B cell (primary cell): ENCODE results near the gene ACP5. TPM values are rescaled to one million over a fixed set of nuclear protein-coding genes. Genes with fewer than 3 reads are reported as not detected.

ENCODE experiments used
- ATAC-seq: fragments of 200-7000 bp; cut with Tn5 transposase; one replicate; pipeline ENCODE4 v1.10.0; 2021; ENCODE audit warnings: low read depth, mild to moderate bottlenecking, moderate number of reproducible peaks, moderate library complexity
- CTCF ChIA-PET: fragments of 350-600 bp; sonication (Branson Sonifier 250); formaldehyde crosslinking; loops from one replicate; lab custom pipeline; 2021; ENCODE audit warnings: antibody characterized with exemption, inconsistent platforms; lab: Charles Lee
- POLR2A ChIA-PET: fragments of 350-600 bp; sonication (Branson Sonifier 250); formaldehyde crosslinking; loops from one replicate; lab custom pipeline; 2021; ENCODE audit warnings: antibody characterized with exemption; lab: Charles Lee
- DNase-seq: peaks from one replicate; pipeline ENCODE4 v3.0.0; 2013
- H2AFZ ChIP-seq: 2 replicates; pipeline ENCODE4 v1.6.1; 2012; ENCODE audit warnings: mild to moderate bottlenecking, low read depth, low read length; ENCODE audit not compliant: insufficient read depth, poor library complexity, severe bottlenecking
- H3K27ac ChIP-seq, 2 donors: 1 replicate in 1 of 2; 2 replicates in 1 of 2; pipeline ENCODE4 v1.5.1; 2012 to 2013; ENCODE audit warnings: low read length in 2 of 2, mild to moderate bottlenecking in 2 of 2, moderate library complexity in 1 of 2
- H3K27me3 ChIP-seq, 4 experiments: fragments of 200-600 bp in 1 of 4; sonication (generic) in 1 of 4; replicated peaks in 1 of 4; 1 replicate in 2 of 4; 2 replicates in 2 of 4; pipeline versions ENCODE4 v1.6.1 to v1.7.0; 2013 to 2016; ENCODE audit warnings: low read length in 3 of 4, mild to moderate bottlenecking in 2 of 4, mixed read lengths in 1 of 4, moderate library complexity in 1 of 4; ENCODE audit not compliant: insufficient read depth in 4 of 4, control insufficient read depth in 3 of 4; ENCODE audit errors: control extremely low read depth in 1 of 4
- H3K36me3 ChIP-seq, 2 experiments: replicated peaks in 1 of 2; 1 replicate in 1 of 2; 2 replicates in 1 of 2; pipeline versions ENCODE4 v1.6.1 to v1.7.1; 2013; ENCODE audit warnings: low read length in 1 of 2; ENCODE audit not compliant: insufficient read depth in 2 of 2, control insufficient read depth in 1 of 2; ENCODE audit errors: control extremely low read depth in 1 of 2, extremely low read depth in 1 of 2
- H3K4me1 ChIP-seq, 2 donors: fragments of 200-600 bp in 1 of 2; sonication (generic) in 1 of 2; 1 replicate in 1 of 2; 2 replicates in 1 of 2; pipeline versions ENCODE4 v1.5.1 to v1.6.1; 2013 to 2017; ENCODE audit warnings: low read length in 2 of 2; ENCODE audit not compliant: control insufficient read depth in 2 of 2, insufficient read depth in 2 of 2
- H3K4me2 ChIP-seq: replicated peaks from 2 replicates; pipeline ENCODE3; 2012; ENCODE audit warnings: mild to moderate bottlenecking, low read depth, low read length; ENCODE audit not compliant: poor library complexity, severe bottlenecking
- H3K4me3 ChIP-seq, 5 experiments: fragments of 200-600 bp in 1 of 5; sonication (generic) in 1 of 5; 1 replicate in 3 of 5; 2 replicates in 2 of 5; pipeline versions ENCODE4 v1.5.1 to v1.7.0; 2011 to 2016; ENCODE audit warnings: low read length in 4 of 5, mild to moderate bottlenecking in 4 of 5, low read depth in 2 of 5, control low read depth in 1 of 5, moderate library complexity in 1 of 5; ENCODE audit not compliant: insufficient read depth in 1 of 5; ENCODE audit errors: control extremely low read depth in 1 of 5, extremely low read depth in 1 of 5
- H3K79me2 ChIP-seq: fragments of 200-600 bp; sonication (generic); one replicate; pipeline ENCODE4 v1.6.0; 2016; ENCODE audit warnings: low read length; ENCODE audit not compliant: control insufficient read depth, insufficient read depth
- H3K9ac ChIP-seq: fragments of 200-600 bp; sonication (generic); 2 replicates; pipeline ENCODE4 v1.6.1; 2017; ENCODE audit warnings: mild to moderate bottlenecking, low read length, moderate library complexity
- H3K9me3 ChIP-seq, 3 donors: one replicate each; pipeline versions ENCODE4 v1.6.1 to v1.7.1; 2013; ENCODE audit warnings: low read length in 2 of 3; ENCODE audit not compliant: control insufficient read depth in 2 of 3, insufficient read depth in 1 of 3; ENCODE audit errors: control extremely low read depth in 1 of 3
- H4K20me1 ChIP-seq: 2 replicates; pipeline ENCODE4 v1.6.0; 2012; ENCODE audit warnings: mild to moderate bottlenecking, low read length; ENCODE audit not compliant: insufficient read depth, control insufficient read depth, poor library complexity, severe bottlenecking
- H3K27ac Mint-ChIP-seq: one replicate; pipeline ENCODE4 v1.8.0; 2021; ENCODE audit warnings: mixed read lengths
- H3K27me3 Mint-ChIP-seq: one replicate; pipeline ENCODE4 v1.8.0; 2021; ENCODE audit warnings: mixed read lengths
- H3K4me1 Mint-ChIP-seq: one replicate; pipeline ENCODE4 v1.8.0; 2021; ENCODE audit warnings: mixed read lengths
- H3K4me3 Mint-ChIP-seq: one replicate; pipeline ENCODE4 v1.8.0; 2021; ENCODE audit warnings: mixed read lengths
- H3K9me3 Mint-ChIP-seq: one replicate; pipeline ENCODE4 v1.8.0; 2022; ENCODE audit warnings: mixed read lengths; ENCODE audit not compliant: insufficient read depth
- EZH2 ChIP-seq: IDR thresholded peaks from 2 replicates; pipeline ENCODE4 v1.6.1; 2012; ENCODE audit warnings: borderline replicate concordance, low read depth, mild to moderate bottlenecking, moderate library complexity, low read length; ENCODE audit not compliant: insufficient read depth, poor library complexity, severe bottlenecking
- WGBS: methylation state at CpG from one replicate; pipeline ENCODE4 v1.1.5; 2013; ENCODE audit warnings: missing lambda C conversion rate; ENCODE audit not compliant: insufficient coverage; 5-methylcytosine and 5-hydroxymethylcytosine counted together
- intact Hi-C: fragments of 100-400 bp; cut with micrococcal nuclease; formaldehyde crosslinking; loops from one replicate; pipeline ENCODE4 v1.10.0; 2022
- polyA plus RNA-seq: library from polyadenylated mRNA; depleted of rRNA; stranded (reverse); fragments of >200 nt; gene quantifications from 2 replicates; pipeline ENCODE4 v1.2.3, GENCODE V29; 2012
- total RNA-seq, 2 donors: library from RNA; stranded (reverse); fragments of 120-200 nt in 1 of 2; gene quantifications; 1 replicate in 1 of 2; 2 replicates in 1 of 2; pipeline versions ENCODE4 v1.2.3 to v1.2.4, GENCODE V29; 2013 to 2022
- TF ChIP-seq, protein P1 (sequence below): fragments of 200-600 bp; IDR thresholded peaks from one replicate; pipeline ENCODE4 v1.8.0; 2022; ENCODE audit warnings: antibody characterized with exemption, mild to moderate bottlenecking

The ACP5 gene
- total and polyA plus RNA-seq, 2 donors (not counting 1 experiment from before 2014, with no cell fraction given) = 151 to 169 TPM

- Histone ChIP-seq H3K4me3 (peak within 1 kb of the TSS; percentile 45 to 83 (median 79)), H3K79me2 (peaks cover 43% of the 10 kb centered on the region), H3K9me3 (peaks cover 0 to 4% (median 0%) of the 10 kb centered on the region in 3 donors), H3K36me3 (no peaks in the 10 kb centered on the region), H3K27me3 (no peaks in the 10 kb centered on the region), H2AFZ (peak within 1 kb of the TSS; percentile 94), H3K4me2 (peak within 1 kb of the TSS; percentile 85), H3K9ac (peak within 1 kb of the TSS; percentile 84), H3K27ac (peak within 1 kb of the TSS; percentile 58 to 79), H3K4me1 (peaks cover 7 to 19% of the 10 kb centered on the region in 2 donors), H4K20me1 (no peaks in the 10 kb centered on the region)
- POLR2A ChIA-PET = interaction anchor here (0.5 to 1.1 kb wide), 5 partner anchors 16 to 1427 kb away, joined by 3 to 12 read pairs (median 3); no protein-coding TSS in a partner anchor
- peak; percentile 99 for ATAC-seq
- under 1% methylated on average over 45 of the region's 47 CpGs for WGBS
- no peaks in the 10 kb centered on the region for H3K9me3 Mint-ChIP-seq
- TF ChIP-seq EZH2 = no peak
- TF ChIP-seq, protein P1, sequence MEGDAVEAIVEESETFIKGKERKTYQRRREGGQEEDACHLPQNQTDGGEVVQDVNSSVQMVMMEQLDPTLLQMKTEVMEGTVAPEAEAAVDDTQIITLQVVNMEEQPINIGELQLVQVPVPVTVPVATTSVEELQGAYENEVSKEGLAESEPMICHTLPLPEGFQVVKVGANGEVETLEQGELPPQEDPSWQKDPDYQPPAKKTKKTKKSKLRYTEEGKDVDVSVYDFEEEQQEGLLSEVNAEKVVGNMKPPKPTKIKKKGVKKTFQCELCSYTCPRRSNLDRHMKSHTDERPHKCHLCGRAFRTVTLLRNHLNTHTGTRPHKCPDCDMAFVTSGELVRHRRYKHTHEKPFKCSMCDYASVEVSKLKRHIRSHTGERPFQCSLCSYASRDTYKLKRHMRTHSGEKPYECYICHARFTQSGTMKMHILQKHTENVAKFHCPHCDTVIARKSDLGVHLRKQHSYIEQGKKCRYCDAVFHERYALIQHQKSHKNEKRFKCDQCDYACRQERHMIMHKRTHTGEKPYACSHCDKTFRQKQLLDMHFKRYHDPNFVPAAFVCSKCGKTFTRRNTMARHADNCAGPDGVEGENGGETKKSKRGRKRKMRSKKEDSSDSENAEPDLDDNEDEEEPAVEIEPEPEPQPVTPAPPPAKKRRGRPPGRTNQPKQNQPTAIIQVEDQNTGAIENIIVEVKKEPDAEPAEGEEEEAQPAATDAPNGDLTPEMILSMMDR = no peak
- CTCF ChIA-PET = interaction anchor here (1.2 to 1.5 kb wide), 5 partner anchors 10 to 145 kb away, joined by 3 to 6 read pairs (median 4); partner anchors contain the start of genes ACP5, EPOR and ZNF653
- H3K4me3 Mint-ChIP-seq = peak within 1 kb of the TSS; percentile 98
- H3K4me1 Mint-ChIP-seq = peaks cover 16% of the 10 kb centered on the region
- no peaks in the 10 kb centered on the region for H3K27me3 Mint-ChIP-seq
- H3K27ac Mint-ChIP-seq = peak within 1 kb of the TSS; percentile 95
- intact Hi-C loops = loop anchor here (1.0 to 2.0 kb wide), 4 partner anchors 23 to 238 kb away; partner anchors contain the start of genes ELOF1, ZNF441, ZNF627 and ZNF653
- DNase-seq = peak; percentile 95
These were observed 48.7 kb downstream of the ACP5 start, which contains the start of gene ECSIT for GRCh38 chr19:11528551-11529341. ECSIT (minus strand) TSS chr19:11529134; CDS start chr19:11519170, 9,964 bp downstream.

Other genes with a start within 250 kb of the ACP5 start
- gene RAB3D, start 238.0 kb downstream of the ACP5 start, total RNA-seq = 8.9 TPM in 2 replicates
- gene RAB3D, start 238.0 kb downstream of the ACP5 start, polyA plus RNA-seq = 5.3 and 5.4 TPM in 2 replicates
- 48.5 and 53.4 TPM in 2 replicates for gene TMEM205, start 231.4 kb downstream of the ACP5 start, total RNA-seq
- 130 and 152 TPM in 2 replicates for gene TMEM205, start 231.4 kb downstream of the ACP5 start, polyA plus RNA-seq
- 56.0 and 57.5 TPM in 2 replicates for gene CCDC159, start 231.1 kb downstream of the ACP5 start, total RNA-seq
- gene CCDC159, start 231.1 kb downstream of the ACP5 start, polyA plus RNA-seq = 128 and 146 TPM in 2 replicates
- 3.8 and 4.5 TPM in 2 replicates for gene PLPPR2, start 222.2 kb downstream of the ACP5 start, total RNA-seq
- gene PLPPR2, start 222.2 kb downstream of the ACP5 start, polyA plus RNA-seq = 11.1 and 11.5 TPM in 2 replicates
- 5.0 TPM in 2 replicates for gene SWSAP1, start 203.0 kb downstream of the ACP5 start, total RNA-seq
- 6.4 and 7.6 TPM in 2 replicates for gene SWSAP1, start 203.0 kb downstream of the ACP5 start, polyA plus RNA-seq
- gene EPOR, start 193.3 kb downstream of the ACP5 start, total RNA-seq = 6.4 and 9.4 TPM in 2 replicates
- 12.7 and 13.8 TPM in 2 replicates for gene EPOR, start 193.3 kb downstream of the ACP5 start, polyA plus RNA-seq
- 0.54 and 0.78 TPM in 2 replicates for gene RGL3, start 158.3 kb downstream of the ACP5 start, total RNA-seq
- 2.8 and 3.5 TPM in 2 replicates for gene RGL3, start 158.3 kb downstream of the ACP5 start, polyA plus RNA-seq
- gene ODAD3, start 142.5 kb downstream of the ACP5 start, total RNA-seq = 0.27 and 0.62 TPM in 2 replicates
- 0.18 and 0.69 TPM in 2 replicates for gene ODAD3, start 142.5 kb downstream of the ACP5 start, polyA plus RNA-seq
- 364 and 402 TPM in 2 replicates for gene PRKCSH, start 142.0 kb downstream of the ACP5 start, total RNA-seq
- 259 and 336 TPM in 2 replicates for gene PRKCSH, start 142.0 kb downstream of the ACP5 start, polyA plus RNA-seq
- gene ELAVL3, start 96.6 kb downstream of the ACP5 start, total RNA-seq = not detected in 2 replicates
- gene ELAVL3, start 96.6 kb downstream of the ACP5 start, polyA plus RNA-seq = 0.01 TPM in 1 of 2 replicates, not detected in the other
- 24.2 and 28.0 TPM in 2 replicates for gene ZNF653, start 71.8 kb downstream of the ACP5 start, total RNA-seq
- 17.4 and 26.2 TPM in 2 replicates for gene ZNF653, start 71.8 kb downstream of the ACP5 start, polyA plus RNA-seq
- gene ECSIT, start 48.5 kb downstream of the ACP5 start, total RNA-seq = 45.6 and 56.7 TPM in 2 replicates
- gene ECSIT, start 48.5 kb downstream of the ACP5 start, polyA plus RNA-seq = 57.8 and 63.1 TPM in 2 replicates
- gene CNN1, start 38.8 kb downstream of the ACP5 start, total RNA-seq = not detected in 2 replicates
- gene CNN1, start 38.8 kb downstream of the ACP5 start, polyA plus RNA-seq = not detected in 2 replicates
- 69.5 and 70.9 TPM in 2 replicates for gene ELOF1, start 18.4 kb downstream of the ACP5 start, total RNA-seq
- 64.1 and 76.2 TPM in 2 replicates for gene ELOF1, start 18.4 kb downstream of the ACP5 start, polyA plus RNA-seq
- 24.7 and 26.2 TPM in 2 replicates for gene ZNF627, start 19.8 kb upstream of the ACP5 start, total RNA-seq
- 8.8 and 9.6 TPM in 2 replicates for gene ZNF627, start 19.8 kb upstream of the ACP5 start, polyA plus RNA-seq
- 4.2 and 5.1 TPM in 2 replicates for gene ZNF823, start 161.3 kb upstream of the ACP5 start, total RNA-seq
- gene ZNF823, start 161.3 kb upstream of the ACP5 start, polyA plus RNA-seq = 1.1 and 1.8 TPM in 2 replicates
- 43.5 and 45.3 TPM in 2 replicates for gene ZNF441, start 189.4 kb upstream of the ACP5 start, total RNA-seq
- 4.2 and 7.4 TPM in 2 replicates for gene ZNF441, start 189.4 kb upstream of the ACP5 start, polyA plus RNA-seq
- 1.7 and 2.4 TPM in 2 replicates for gene ZNF491, start 220.9 kb upstream of the ACP5 start, total RNA-seq
- gene ZNF491, start 220.9 kb upstream of the ACP5 start, polyA plus RNA-seq = 0.57 and 0.65 TPM in 2 replicates
- gene ZNF440, start 236.6 kb upstream of the ACP5 start, total RNA-seq = 22.4 and 23.4 TPM in 2 replicates
- gene ZNF440, start 236.6 kb upstream of the ACP5 start, polyA plus RNA-seq = 3.4 and 4.3 TPM in 2 replicates